IgD-negative memory B cell (primary cell): ENCODE measurements around the gene ACSM6. TPM values are rescaled to one million over a fixed set of nuclear protein-coding genes. Genes with fewer than 3 reads are reported as not detected.

ENCODE experiments used
- H3K27ac Mint-ChIP-seq, 3 donors: one replicate each; pipeline ENCODE4 v1.8.0; 2020 to 2022; ENCODE audit warnings: mild to moderate bottlenecking in 3 of 3, mixed read lengths in 3 of 3, moderate library complexity in 1 of 3
- H3K27me3 Mint-ChIP-seq: one replicate; pipeline ENCODE4 v1.8.0; 2021; ENCODE audit warnings: mixed read lengths
- H3K36me3 Mint-ChIP-seq: one replicate; pipeline ENCODE4 v1.8.0; 2020; ENCODE audit warnings: mild to moderate bottlenecking, mixed read lengths
- H3K4me1 Mint-ChIP-seq, 3 donors: one replicate each; pipeline ENCODE4 v1.8.0; 2020 to 2022; ENCODE audit warnings: mixed read lengths in 3 of 3, mild to moderate bottlenecking in 1 of 3
- H3K4me3 Mint-ChIP-seq, 4 donors: one replicate each; pipeline ENCODE4 v1.8.0; 2020 to 2022; ENCODE audit warnings: mild to moderate bottlenecking in 4 of 4, mixed read lengths in 4 of 4, moderate library complexity in 3 of 4
- H3K9me3 Mint-ChIP-seq, 3 donors: one replicate each; pipeline ENCODE4 v1.8.0; 2020 to 2021; ENCODE audit warnings: mixed read lengths in 3 of 3, mild to moderate bottlenecking in 1 of 3
- polyA plus RNA-seq: library from polyadenylated mRNA; unstranded; fragments of 300-500 nt; fragmentation: Illumina TruSeq; gene quantifications from one replicate; pipeline ENCODE4 v1.2.3, GENCODE V29; 2021

The ACSM6 gene
- polyA plus RNA-seq, 1 donor from 2014 or later, result not detected

- H3K36me3 Mint-ChIP-seq, result peaks cover 5% of the 10 kb centered on the region
- H3K27me3 Mint-ChIP-seq, result no peaks in the 10 kb centered on the region
- H3K4me3 Mint-ChIP-seq, result no peak overlapping the region
- peak overlapping the region; percentile 64 to 91 (median 65) for H3K27ac Mint-ChIP-seq
- peaks cover 0 to 1% (median 0%) of the 10 kb centered on the region in 3 donors for H3K9me3 Mint-ChIP-seq
- peaks cover 16 to 23% (median 18%) of the 10 kb centered on the region in 3 donors for H3K4me1 Mint-ChIP-seq
These were observed 52.6 kb downstream of the ACSM6 start for GRCh38 chr10:95246582-95247051.

- H3K27me3 Mint-ChIP-seq, result no peaks in the 10 kb centered on the region
- H3K9me3 Mint-ChIP-seq, result peaks cover 0 to 1% (median 0%) of the 10 kb centered on the region in 3 donors
- peak overlapping the region; percentile 64 to 91 (median 65) for H3K27ac Mint-ChIP-seq
- H3K4me1 Mint-ChIP-seq, result peaks cover 16 to 28% (median 18%) of the 10 kb centered on the region in 3 donors
- H3K36me3 Mint-ChIP-seq, result peaks cover 5% of the 10 kb centered on the region
- no peak overlapping the region for H3K4me3 Mint-ChIP-seq
These were observed 53.3 kb downstream of the ACSM6 start for GRCh38 chr10:95247200-95247880.

- peaks cover 21 to 35% (median 21%) of the 10 kb centered on the region in 3 donors for H3K4me1 Mint-ChIP-seq
- H3K27ac Mint-ChIP-seq, result peak overlapping the region; percentile 64 to 91 (median 65)
- no peak overlapping the region for H3K4me3 Mint-ChIP-seq
- peaks cover 5% of the 10 kb centered on the region for H3K36me3 Mint-ChIP-seq
- H3K9me3 Mint-ChIP-seq, result peaks cover 0 to 1% (median 0%) of the 10 kb centered on the region in 3 donors
- no peaks in the 10 kb centered on the region for H3K27me3 Mint-ChIP-seq
These were observed 54.0 kb downstream of the ACSM6 start for GRCh38 chr10:95247881-95248583.

GRCh38 chr10:95248989-95249388, 55.0 kb downstream of the ACSM6 start:
- peaks cover 5% of the 10 kb centered on the region for H3K36me3 Mint-ChIP-seq
- H3K27ac Mint-ChIP-seq, result peak overlapping the region in 2 of 3 donors; percentile 43 to 88

GRCh38 chr10:95249467-95249866, 55.4 kb downstream of the ACSM6 start:
- Mint-ChIP-seq H3K9me3 (peaks cover 0 to 1% (median 0%) of the 10 kb centered on the region in 3 donors), H3K27me3 (no peaks in the 10 kb centered on the region), H3K36me3 (peaks cover 5% of the 10 kb centered on the region), H3K4me3 (no peak overlapping the region), H3K27ac (peak overlapping the region in 2 of 3 donors; percentile 62 to 78), H3K4me1 (peaks cover 20 to 44% (median 24%) of the 10 kb centered on the region in 3 donors)

More at GRCh38 chr10:95248989-95249388, 55.0 kb downstream of the ACSM6 start:
- Mint-ChIP-seq H3K4me3 (peak overlapping the region in 1 of 4 donors; percentile 64), H3K9me3 (peaks cover 0 to 1% (median 0%) of the 10 kb centered on the region in 3 donors), H3K27me3 (no peaks in the 10 kb centered on the region), H3K4me1 (peaks cover 21 to 43% (median 22%) of the 10 kb centered on the region in 3 donors)

GRCh38 chr10:95250856-95251255, 56.8 kb downstream of the ACSM6 start:
- H3K9me3 Mint-ChIP-seq, result peaks cover 0 to 2% (median 0%) of the 10 kb centered on the region in 3 donors
- no peak overlapping the region for H3K27ac Mint-ChIP-seq
- no peaks in the 10 kb centered on the region for H3K27me3 Mint-ChIP-seq
- H3K36me3 Mint-ChIP-seq, result peaks cover 2% of the 10 kb centered on the region
- H3K4me1 Mint-ChIP-seq, result peaks cover 21 to 48% (median 27%) of the 10 kb centered on the region in 3 donors
- H3K4me3 Mint-ChIP-seq, result peak overlapping the region in 1 of 4 donors; percentile 51

GRCh38 chr10:95253007-95253406, 59.0 kb downstream of the ACSM6 start:
- H3K27me3 Mint-ChIP-seq, result no peaks in the 10 kb centered on the region
- H3K4me1 Mint-ChIP-seq, result peaks cover 14 to 35% (median 23%) of the 10 kb centered on the region in 3 donors
- peaks cover 0 to 8% (median 7%) of the 10 kb centered on the region in 3 donors for H3K9me3 Mint-ChIP-seq
- H3K36me3 Mint-ChIP-seq, result peaks cover 11% of the 10 kb centered on the region
- peak overlapping the region in 1 of 3 donors; percentile 91 for H3K27ac Mint-ChIP-seq
- peak overlapping the region in 1 of 4 donors; percentile 53 for H3K4me3 Mint-ChIP-seq

- Mint-ChIP-seq H3K4me1 (peaks cover 14 to 32% (median 23%) of the 10 kb centered on the region in 3 donors), H3K27ac (peak overlapping the region in 1 of 3 donors; percentile 91), H3K36me3 (peaks cover 13% of the 10 kb centered on the region), H3K27me3 (no peaks in the 10 kb centered on the region), H3K9me3 (peaks cover 0 to 8% (median 7%) of the 10 kb centered on the region in 3 donors), H3K4me3 (no peak overlapping the region)
These were observed 59.6 kb downstream of the ACSM6 start for GRCh38 chr10:95253686-95254085.

- no peaks in the 10 kb centered on the region for H3K27me3 Mint-ChIP-seq
- H3K4me3 Mint-ChIP-seq, result peak overlapping the region in 2 of 4 donors; percentile 39 to 53
- H3K4me1 Mint-ChIP-seq, result peaks cover 13 to 32% (median 21%) of the 10 kb centered on the region in 3 donors
- peaks cover 13% of the 10 kb centered on the region for H3K36me3 Mint-ChIP-seq
- peak overlapping the region in 1 of 3 donors; percentile 33 for H3K27ac Mint-ChIP-seq
- peaks cover 0 to 8% (median 5%) of the 10 kb centered on the region in 3 donors for H3K9me3 Mint-ChIP-seq
These were observed 60.6 kb downstream of the ACSM6 start for GRCh38 chr10:95254629-95255028.

GRCh38 chr10:95256268-95256667, 62.2 kb downstream of the ACSM6 start:
- H3K36me3 Mint-ChIP-seq, result peaks cover 11% of the 10 kb centered on the region
- no peak overlapping the region for H3K4me3 Mint-ChIP-seq
- peaks cover 15 to 32% (median 21%) of the 10 kb centered on the region in 3 donors for H3K4me1 Mint-ChIP-seq
- peaks cover 0 to 8% (median 5%) of the 10 kb centered on the region in 3 donors for H3K9me3 Mint-ChIP-seq
- no peaks in the 10 kb centered on the region for H3K27me3 Mint-ChIP-seq
- peak overlapping the region in 2 of 3 donors; percentile 45 to 51 for H3K27ac Mint-ChIP-seq

GRCh38 chr10:95257849-95258248, 63.8 kb downstream of the ACSM6 start:
- peak overlapping the region in 1 of 3 donors; percentile 24 for H3K27ac Mint-ChIP-seq
- peaks cover 0 to 8% (median 5%) of the 10 kb centered on the region in 3 donors for H3K9me3 Mint-ChIP-seq
- H3K27me3 Mint-ChIP-seq, result no peaks in the 10 kb centered on the region
- peaks cover 13 to 21% (median 17%) of the 10 kb centered on the region in 3 donors for H3K4me1 Mint-ChIP-seq
- H3K36me3 Mint-ChIP-seq, result peaks cover 11% of the 10 kb centered on the region
- no peak overlapping the region for H3K4me3 Mint-ChIP-seq

GRCh38 chr10:95260397-95260881, 66.4 kb downstream of the ACSM6 start:
- Mint-ChIP-seq H3K9me3 (peaks cover 0 to 8% (median 5%) of the 10 kb centered on the region in 3 donors), H3K4me1 (peaks cover 21 to 27% (median 25%) of the 10 kb centered on the region in 3 donors), H3K36me3 (peaks cover 15% of the 10 kb centered on the region), H3K27ac (peak overlapping the region in 2 of 3 donors; percentile 48 to 92), H3K4me3 (no peak overlapping the region), H3K27me3 (no peaks in the 10 kb centered on the region)

GRCh38 chr10:95260909-95261552, 67.0 kb downstream of the ACSM6 start:
- Mint-ChIP-seq H3K36me3 (peaks cover 14% of the 10 kb centered on the region), H3K27ac (peak overlapping the region in 2 of 3 donors; percentile 48 to 92), H3K4me3 (no peak overlapping the region), H3K27me3 (no peaks in the 10 kb centered on the region), H3K4me1 (peaks cover 17 to 24% (median 20%) of the 10 kb centered on the region in 3 donors), H3K9me3 (peaks cover 0 to 8% (median 3%) of the 10 kb centered on the region in 3 donors)

- Mint-ChIP-seq H3K4me3 (no peak overlapping the region), H3K9me3 (peaks cover 0 to 5% (median 0%) of the 10 kb centered on the region in 3 donors), H3K27me3 (no peaks in the 10 kb centered on the region), H3K27ac (peak overlapping the region in 2 of 3 donors; percentile 71 to 84), H3K36me3 (peaks cover 14% of the 10 kb centered on the region), H3K4me1 (peaks cover 24 to 32% (median 26%) of the 10 kb centered on the region in 3 donors)
These were observed 67.9 kb downstream of the ACSM6 start for GRCh38 chr10:95261926-95262325.
